Sigmoid colon (tissue), 4 donors: ENCODE measurements around the gene CELA3A.
"Not testable (repeated sequence)": the region's sequence is repeated elsewhere in the genome, so short reads cannot be mapped to it uniquely, and the experiment has no call there.

Source experiments
- CTCF ChIP-seq, 4 experiments: fragments of 450-650 bp in 3 of 4; fragments of 200-600 bp in 1 of 4; IDR thresholded peaks; one replicate each; pipeline ENCODE4 v1.5.1; 2016 to 2019; ENCODE audit warnings: antibody characterized with exemption in 4 of 4, mild to moderate bottlenecking in 3 of 4, moderate library complexity in 2 of 4
- POLR2A ChIP-seq, 2 donors: fragments of 450-650 bp; IDR thresholded peaks; one replicate each; pipeline ENCODE4 v1.6.1; 2016; ENCODE audit warnings: antibody characterized with exemption in 2 of 2, mild to moderate bottlenecking in 2 of 2, moderate library complexity in 2 of 2
- POLR2AphosphoS5 ChIP-seq, 4 donors: sonication (generic); formaldehyde crosslinking; IDR thresholded peaks; one replicate each; pipeline ENCODE4 v1.6.1; 2017; ENCODE audit warnings: antibody characterized with exemption in 4 of 4

DNA sequence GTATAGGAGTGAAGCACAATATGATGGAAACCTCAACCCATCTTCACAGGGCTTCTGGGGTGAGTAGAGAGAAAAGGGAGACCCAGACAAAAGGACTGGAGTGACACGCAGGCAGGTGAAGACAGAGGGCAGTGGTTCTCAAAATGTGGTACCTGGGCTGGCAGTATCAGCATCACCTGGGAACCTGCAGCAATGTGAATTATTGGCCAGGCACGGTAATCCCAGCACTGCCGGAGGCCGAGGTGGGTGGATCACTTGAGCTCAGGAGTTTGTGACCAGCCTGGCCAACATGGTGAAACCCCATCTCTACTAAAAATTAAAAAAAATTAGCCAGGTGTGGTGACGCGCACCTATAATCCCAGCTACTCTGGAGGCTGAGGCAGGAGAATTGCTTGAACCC lies 19.3 kb upstream of the CELA3A start:
- TF ChIP-seq CTCF, POLR2AphosphoS5, POLR2A (IDR thresholded peaks at IDR 0.05): not testable (repeated sequence)
